Activated T-cell treated with anti-CD3 and anti-CD28 coated beads, Interleukin-2, amount 50 U/mL, for 4 hours (primary cell): Measurements from ENCODE around the gene PRKCE. TPM values are rescaled to one million over a fixed set of nuclear protein-coding genes. Genes with fewer than 3 reads are reported as not detected.

Experiments
- ATAC-seq, 2 donors: fragments of 200-7000 bp; cut with Tn5 transposase; one replicate each; pipeline ENCODE4 v1.10.0; 2021
- DNase-seq: peaks from one replicate; pipeline ENCODE4 v3.0.0-alpha.2; 2020
- H3K27me3 Mint-ChIP-seq: one replicate; pipeline ENCODE4 v1.8.0; 2021; ENCODE audit warnings: low read depth, mixed read lengths
- H3K36me3 Mint-ChIP-seq: one replicate; pipeline ENCODE4 v1.8.0; 2022; ENCODE audit warnings: mixed read lengths; ENCODE audit not compliant: insufficient read depth
- H3K4me1 Mint-ChIP-seq: one replicate; pipeline ENCODE4 v1.8.0; 2021; ENCODE audit warnings: low read depth, mixed read lengths
- H3K4me3 Mint-ChIP-seq: one replicate; pipeline ENCODE4 v1.8.0; 2021; ENCODE audit warnings: mild to moderate bottlenecking, moderate library complexity, mixed read lengths
- H3K9me3 Mint-ChIP-seq: one replicate; pipeline ENCODE4 v1.8.0; 2021; ENCODE audit warnings: mixed read lengths
- total RNA-seq, 3 donors: library from RNA; stranded (reverse); gene quantifications; one replicate each; pipeline ENCODE4 v1.2.1, GENCODE V29; 2021

Gene PRKCE
- total RNA-seq, 3 donors from 2014 or later = 9.1 to 9.5 (median 9.2) TPM

DNA sequence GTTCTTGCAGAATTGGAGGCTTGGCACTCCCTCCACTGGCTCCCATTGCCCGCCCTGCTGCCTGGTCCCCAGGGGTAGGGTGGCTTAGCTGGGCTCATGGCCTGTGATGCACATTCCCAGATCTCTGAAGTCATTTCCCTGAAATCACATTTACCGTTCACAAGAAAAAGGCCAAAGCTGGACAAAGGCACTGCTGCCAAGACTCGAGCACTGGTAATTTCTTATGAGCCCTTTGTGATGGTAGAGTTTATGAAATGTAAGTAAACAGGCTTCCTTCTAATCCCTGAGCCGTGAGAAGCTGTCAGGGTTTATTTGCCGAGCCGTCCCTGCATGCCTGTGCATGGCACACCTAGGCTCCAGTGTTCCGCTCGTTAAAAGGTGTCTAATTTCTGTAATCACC is 398.6 kb downstream of the PRKCE start:
- Mint-ChIP-seq H3K36me3 (peaks cover 17% of the 10 kb centered on the region), H3K4me1 (no peaks in the 10 kb centered on the region), H3K9me3 (no peaks in the 10 kb centered on the region), H3K4me3 (no peak overlapping the region), H3K27me3 (no peaks in the 10 kb centered on the region)
- no peak for ATAC-seq
- DNase-seq = no peak

DNA sequence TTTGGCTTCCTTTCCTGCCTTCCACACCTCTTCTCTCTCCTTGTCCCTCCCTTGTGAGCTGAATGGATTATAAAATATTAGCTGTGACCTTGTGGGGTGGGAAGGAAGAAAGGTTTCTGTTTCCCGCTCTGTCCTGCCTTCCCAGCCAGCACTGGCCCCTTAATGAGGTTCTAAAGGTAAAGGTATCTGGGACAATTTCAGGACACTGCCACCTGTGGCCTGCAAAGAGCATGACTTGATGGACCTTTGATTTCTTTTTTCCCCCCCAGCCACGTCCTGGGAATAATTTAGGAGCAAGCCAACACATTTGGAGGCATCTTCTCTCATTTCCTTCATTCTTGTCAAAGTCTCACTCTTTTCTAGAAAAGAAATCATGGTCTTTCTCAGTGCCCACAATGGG is 399.0 kb downstream of the PRKCE start:
- Mint-ChIP-seq H3K36me3 (peaks cover 16% of the 10 kb centered on the region), H3K4me1 (no peaks in the 10 kb centered on the region), H3K9me3 (no peaks in the 10 kb centered on the region), H3K4me3 (no peak overlapping the region), H3K27me3 (no peaks in the 10 kb centered on the region)
- no peak for ATAC-seq
- DNase-seq = no peak

DNA sequence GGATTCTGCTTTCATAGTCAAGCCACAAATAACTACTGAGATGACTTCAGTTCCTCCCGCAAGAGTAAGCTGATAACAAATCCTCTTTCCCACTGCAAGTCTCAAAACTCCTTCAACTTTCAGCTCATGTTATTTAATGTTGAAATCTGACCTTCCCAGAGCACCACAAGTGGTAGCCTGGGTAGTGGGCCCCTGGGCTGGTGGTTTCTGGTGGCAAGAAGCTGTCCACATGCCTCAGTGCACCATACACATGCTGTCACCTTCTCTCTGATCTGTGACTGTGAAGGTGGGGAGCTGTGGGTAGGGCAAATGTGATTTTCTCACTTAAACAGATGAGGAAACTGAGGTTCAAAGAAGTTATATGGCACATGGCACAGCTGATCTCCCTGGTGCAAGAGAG is 399.6 kb downstream of the PRKCE start:
- Mint-ChIP-seq H3K4me3 (no peak overlapping the region), H3K9me3 (no peaks in the 10 kb centered on the region), H3K36me3 (peaks cover 14% of the 10 kb centered on the region), H3K4me1 (no peaks in the 10 kb centered on the region), H3K27me3 (no peaks in the 10 kb centered on the region)
- DNase-seq = no peak
- ATAC-seq = no peak

DNA sequence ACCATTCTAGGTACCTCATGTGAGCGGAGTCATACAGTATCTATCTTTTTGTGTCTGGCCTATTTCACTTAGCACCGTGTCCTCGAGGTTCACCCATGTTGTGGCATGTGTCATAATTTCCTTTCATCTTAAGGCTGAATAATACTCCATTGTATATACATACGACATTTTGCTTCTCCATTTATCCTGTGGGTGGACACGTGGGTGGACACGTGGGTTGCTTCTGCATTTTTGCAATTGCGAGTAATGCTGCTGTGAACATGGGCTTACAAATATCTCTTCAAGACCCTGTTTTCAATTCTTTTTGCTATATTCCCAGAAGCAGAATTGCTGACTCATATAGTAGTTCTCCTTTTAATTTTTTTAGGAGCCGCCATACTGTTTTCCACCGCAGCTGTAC is 402.1 kb downstream of the PRKCE start:
- Mint-ChIP-seq H3K9me3 (no peaks in the 10 kb centered on the region), H3K27me3 (no peaks in the 10 kb centered on the region), H3K4me3 (no peak overlapping the region), H3K4me1 (no peaks in the 10 kb centered on the region), H3K36me3 (peaks cover 8% of the 10 kb centered on the region)
- DNase-seq (no peak), ATAC-seq (no peak)

DNA sequence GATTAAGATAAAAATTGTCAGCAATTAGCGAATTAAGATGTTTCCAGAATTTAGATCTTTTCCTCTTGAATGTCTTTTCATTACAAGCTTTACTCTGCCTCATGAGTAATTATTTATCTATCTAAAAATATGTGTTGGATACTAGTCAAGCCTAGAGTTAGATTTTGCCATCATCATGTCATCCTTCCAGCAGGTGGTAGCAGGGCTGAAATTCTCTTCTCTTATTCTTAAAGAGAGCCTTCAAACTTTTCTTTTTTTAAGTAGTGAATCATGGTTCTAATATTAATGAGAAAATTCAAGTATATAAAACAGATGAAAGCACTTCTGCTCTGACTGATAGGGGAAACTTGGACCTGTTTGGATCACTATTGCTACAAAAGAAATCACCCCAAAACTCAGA is 405.1 kb downstream of the PRKCE start:
- H3K36me3 Mint-ChIP-seq = peaks cover 8% of the 10 kb centered on the region
- no peaks in the 10 kb centered on the region for H3K27me3 Mint-ChIP-seq
- DNase-seq (no peak), ATAC-seq (no peak)
- no peaks in the 10 kb centered on the region for H3K9me3 Mint-ChIP-seq
- H3K4me3 Mint-ChIP-seq = no peak overlapping the region
- H3K4me1 Mint-ChIP-seq = no peaks in the 10 kb centered on the region

DNA sequence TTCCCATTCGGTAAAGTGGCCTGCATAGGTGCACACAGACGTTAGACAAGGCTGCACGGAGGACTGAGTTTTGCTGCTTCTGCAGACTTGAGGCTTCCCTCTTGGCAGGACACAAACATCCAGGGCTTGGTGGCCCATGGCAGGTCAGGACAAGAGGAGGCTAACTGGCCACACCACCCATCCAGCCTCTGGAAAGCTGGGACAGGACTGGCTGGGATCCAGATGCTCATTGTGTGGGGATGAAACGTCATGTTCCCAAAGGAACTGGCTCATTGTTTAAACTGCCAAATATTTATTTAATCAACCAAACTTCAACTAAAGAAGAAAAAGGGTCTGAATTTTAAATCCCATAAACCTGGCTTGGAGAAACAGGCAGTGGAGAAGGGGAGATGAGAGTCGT is 406.7 kb downstream of the PRKCE start:
- ATAC-seq (no peak), DNase-seq (no peak)
- Mint-ChIP-seq H3K27me3 (peaks cover 2% of the 10 kb centered on the region), H3K4me3 (no peak overlapping the region), H3K4me1 (peaks cover 2% of the 10 kb centered on the region), H3K36me3 (peaks cover 8% of the 10 kb centered on the region), H3K9me3 (no peaks in the 10 kb centered on the region)

DNA sequence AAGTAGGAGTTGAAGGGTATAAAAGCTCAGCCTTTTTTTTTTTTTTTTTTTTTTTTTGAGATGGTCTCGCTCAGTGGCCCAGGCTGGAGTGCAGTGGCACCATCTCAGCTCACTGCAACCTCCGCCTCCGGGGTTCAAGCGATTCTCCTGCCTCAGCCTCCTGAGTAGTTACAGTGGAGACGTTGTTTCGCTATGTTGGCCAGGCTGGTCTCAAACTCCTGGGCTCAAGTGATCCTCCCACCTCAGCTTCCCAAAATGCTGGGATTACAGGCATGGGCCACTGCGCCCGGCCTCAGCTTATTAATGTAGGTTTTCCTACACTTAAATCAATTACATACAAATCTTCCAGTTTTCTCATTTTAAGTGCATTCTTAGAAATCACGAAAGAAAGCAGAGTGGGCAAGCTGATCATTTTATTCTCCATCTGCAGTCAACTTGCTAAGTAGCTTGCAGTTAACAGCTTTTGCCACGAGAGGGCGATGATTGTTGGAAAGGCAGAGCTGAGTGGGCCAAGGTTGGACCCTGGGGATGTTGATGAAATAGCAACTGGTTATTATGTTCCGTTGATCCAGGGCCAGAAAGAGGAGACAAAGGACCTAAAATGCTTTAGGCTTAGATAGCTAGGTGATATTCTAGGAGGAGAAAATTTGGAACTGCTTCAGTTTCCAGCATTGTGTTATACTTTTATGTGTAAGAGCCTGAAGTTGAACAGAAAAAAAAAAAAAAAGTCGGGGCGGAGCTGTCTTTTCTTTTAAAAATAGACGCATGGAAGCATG is 411.4 kb downstream of the PRKCE start:
- Mint-ChIP-seq H3K4me3 (no peak overlapping the region), H3K36me3 (peaks cover 2% of the 10 kb centered on the region), H3K27me3 (peaks cover 3% of the 10 kb centered on the region), H3K4me1 (peaks cover 12% of the 10 kb centered on the region), H3K9me3 (no peaks in the 10 kb centered on the region)
- ATAC-seq = peak in 1 of 2 donors; percentile 48
- peak; percentile 63 for DNase-seq

DNA sequence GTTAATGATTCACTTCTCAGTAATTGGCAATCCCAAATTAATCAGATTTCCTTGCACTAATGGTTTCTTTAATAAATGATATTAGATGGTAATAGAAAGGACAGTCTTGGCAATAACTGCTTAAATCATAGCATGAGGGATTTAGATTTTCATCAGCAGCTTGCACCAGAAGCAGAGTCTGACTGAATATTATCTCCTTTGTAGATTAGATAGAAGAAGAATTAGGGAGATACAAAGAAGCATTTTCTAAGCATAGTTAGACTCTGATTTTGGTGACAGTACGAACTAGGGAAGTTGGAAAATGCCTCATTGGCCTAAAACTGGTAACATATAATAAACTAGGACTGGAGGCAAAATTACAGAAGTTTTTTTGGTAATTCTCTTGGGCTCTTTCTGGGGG is 412.9 kb downstream of the PRKCE start:
- H3K4me1 Mint-ChIP-seq = peaks cover 13% of the 10 kb centered on the region
- no peak overlapping the region for H3K4me3 Mint-ChIP-seq
- peaks cover 3% of the 10 kb centered on the region for H3K27me3 Mint-ChIP-seq
- DNase-seq (no peak), ATAC-seq (no peak)
- peaks cover 2% of the 10 kb centered on the region for H3K36me3 Mint-ChIP-seq
- no peaks in the 10 kb centered on the region for H3K9me3 Mint-ChIP-seq

DNA sequence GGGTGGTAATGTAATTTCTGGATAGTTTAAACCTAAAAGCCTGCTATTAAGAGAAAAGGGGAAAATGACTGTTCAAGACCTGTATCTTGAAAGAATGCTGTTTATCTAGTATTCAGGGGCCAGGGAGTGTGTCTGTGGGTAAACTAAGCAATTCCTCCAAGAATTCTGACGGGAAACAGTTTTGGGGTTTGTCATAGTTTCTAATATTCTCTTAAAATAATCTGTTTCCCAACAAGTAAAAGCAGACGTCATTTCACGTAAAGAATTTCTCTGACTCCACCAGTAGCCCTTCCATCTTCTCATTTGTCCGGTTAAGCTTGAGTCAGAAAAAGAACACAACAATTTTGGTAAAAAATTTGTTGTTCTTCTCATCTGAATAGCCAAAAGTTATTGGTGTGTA is 413.7 kb downstream of the PRKCE start:
- DNase-seq (no peak), ATAC-seq (no peak)
- Mint-ChIP-seq H3K4me3 (no peak overlapping the region), H3K9me3 (no peaks in the 10 kb centered on the region), H3K36me3 (peaks cover 2% of the 10 kb centered on the region), H3K4me1 (peaks cover 13% of the 10 kb centered on the region), H3K27me3 (peaks cover 3% of the 10 kb centered on the region)

DNA sequence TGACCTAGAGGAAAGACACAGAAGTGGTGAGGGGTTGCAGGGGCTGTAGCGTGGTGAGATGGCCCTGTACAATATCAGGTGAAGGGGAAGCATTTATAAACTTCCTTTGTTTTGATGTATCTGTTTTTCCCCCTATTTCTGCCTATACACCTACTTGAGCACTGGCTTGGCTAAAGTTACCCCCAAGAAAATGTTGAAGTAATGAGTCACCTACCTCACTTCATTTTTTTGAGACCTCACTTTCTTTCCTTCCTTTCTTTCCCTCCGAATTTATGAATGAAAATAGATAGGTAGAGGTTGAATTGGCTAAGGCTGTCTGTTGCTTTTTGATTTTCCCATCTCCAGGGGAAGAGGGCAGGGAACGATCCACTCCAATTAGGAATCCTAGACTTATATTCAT is 414.6 kb downstream of the PRKCE start:
- DNase-seq (no peak), ATAC-seq (no peak)
- Mint-ChIP-seq H3K27me3 (peaks cover 3% of the 10 kb centered on the region), H3K4me1 (peaks cover 13% of the 10 kb centered on the region), H3K9me3 (no peaks in the 10 kb centered on the region), H3K4me3 (no peak overlapping the region), H3K36me3 (peaks cover 2% of the 10 kb centered on the region)

DNA sequence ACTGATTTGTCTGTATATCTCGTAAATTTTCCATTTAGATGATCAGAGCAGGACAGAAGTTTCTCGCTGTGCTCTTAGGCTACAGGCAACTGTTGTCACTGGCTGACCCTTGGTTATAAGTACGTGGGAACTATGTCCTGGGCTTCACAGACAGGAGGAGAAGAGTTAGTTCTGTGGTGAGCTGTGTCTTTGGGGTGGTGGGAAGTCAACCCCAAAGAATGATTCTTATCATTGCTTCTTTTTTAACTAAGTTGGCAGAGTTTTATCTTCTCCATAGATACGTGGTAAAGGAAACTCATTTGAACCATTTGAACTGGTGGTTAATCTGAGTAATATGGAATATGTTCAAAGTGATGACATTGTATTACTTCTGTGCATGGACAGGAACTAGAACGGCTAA is 415.1 kb downstream of the PRKCE start:
- Mint-ChIP-seq H3K36me3 (peaks cover 2% of the 10 kb centered on the region), H3K4me1 (peaks cover 13% of the 10 kb centered on the region), H3K9me3 (no peaks in the 10 kb centered on the region), H3K4me3 (no peak overlapping the region), H3K27me3 (peaks cover 3% of the 10 kb centered on the region)
- DNase-seq = no peak
- ATAC-seq = no peak

DNA sequence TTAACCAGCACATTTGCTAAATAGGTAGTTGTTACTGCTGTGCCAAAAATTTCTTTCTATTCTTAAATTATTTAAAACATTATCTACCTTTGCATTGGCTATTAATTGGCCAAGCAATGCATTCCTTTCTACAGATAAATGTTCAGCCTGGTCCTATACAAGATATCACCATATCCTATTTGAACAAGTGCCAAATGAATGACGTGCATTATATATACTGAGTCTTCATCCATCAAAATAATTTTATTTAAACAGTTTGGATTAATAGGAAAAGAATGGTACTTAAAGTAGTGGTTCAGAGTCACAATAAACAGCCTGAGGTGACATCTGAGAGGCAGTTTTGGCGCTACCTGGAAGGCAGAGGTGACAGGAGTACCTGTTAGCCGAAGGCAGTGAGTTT is 415.6 kb downstream of the PRKCE start:
- Mint-ChIP-seq H3K4me3 (no peak overlapping the region), H3K36me3 (peaks cover 2% of the 10 kb centered on the region), H3K4me1 (peaks cover 13% of the 10 kb centered on the region), H3K9me3 (no peaks in the 10 kb centered on the region), H3K27me3 (peaks cover 3% of the 10 kb centered on the region)
- DNase-seq (no peak), ATAC-seq (no peak)

DNA sequence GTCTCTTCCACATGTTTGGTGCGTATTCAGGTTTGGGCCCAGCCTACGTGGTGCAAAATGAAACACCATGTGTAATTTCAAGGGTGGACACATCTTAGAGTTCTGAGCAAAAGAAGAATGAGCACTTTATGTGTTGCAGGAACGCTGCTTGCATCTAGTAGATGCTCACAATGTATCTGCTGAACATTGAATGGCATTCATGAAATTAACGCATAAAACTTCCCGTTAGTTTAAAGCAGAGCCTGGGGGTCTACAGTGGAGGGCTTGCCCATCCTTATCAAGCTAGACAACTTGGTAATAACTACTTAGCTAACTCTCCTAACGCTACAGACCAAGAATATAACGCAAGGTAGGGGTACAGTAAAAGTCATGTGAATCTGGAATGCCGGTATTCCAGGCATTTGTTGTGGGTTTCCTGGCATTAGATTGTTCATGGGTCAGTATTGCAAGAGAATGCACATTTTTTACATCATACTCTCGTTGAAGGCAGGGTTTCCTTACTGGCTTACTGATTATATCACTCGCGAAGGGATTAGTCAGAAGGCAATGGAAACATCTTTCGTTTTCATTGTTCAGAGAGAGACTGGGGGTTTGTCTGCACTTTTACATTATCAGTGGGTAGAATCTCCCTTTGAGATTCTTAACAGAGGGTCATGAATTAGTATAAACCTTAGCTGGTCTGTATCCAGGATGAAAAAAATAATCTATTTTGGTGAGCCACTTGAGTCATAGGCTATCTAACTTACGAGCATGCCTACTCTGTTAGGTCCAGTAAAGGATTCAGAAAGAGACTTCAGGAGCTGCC is 416.2 kb downstream of the PRKCE start:
- peaks cover 13% of the 10 kb centered on the region for H3K4me1 Mint-ChIP-seq
- H3K27me3 Mint-ChIP-seq = peaks cover 3% of the 10 kb centered on the region
- peak; percentile 67 to 82 for ATAC-seq
- no peak overlapping the region for H3K4me3 Mint-ChIP-seq
- peaks cover 2% of the 10 kb centered on the region for H3K36me3 Mint-ChIP-seq
- H3K9me3 Mint-ChIP-seq = no peaks in the 10 kb centered on the region
- no peak for DNase-seq

DNA sequence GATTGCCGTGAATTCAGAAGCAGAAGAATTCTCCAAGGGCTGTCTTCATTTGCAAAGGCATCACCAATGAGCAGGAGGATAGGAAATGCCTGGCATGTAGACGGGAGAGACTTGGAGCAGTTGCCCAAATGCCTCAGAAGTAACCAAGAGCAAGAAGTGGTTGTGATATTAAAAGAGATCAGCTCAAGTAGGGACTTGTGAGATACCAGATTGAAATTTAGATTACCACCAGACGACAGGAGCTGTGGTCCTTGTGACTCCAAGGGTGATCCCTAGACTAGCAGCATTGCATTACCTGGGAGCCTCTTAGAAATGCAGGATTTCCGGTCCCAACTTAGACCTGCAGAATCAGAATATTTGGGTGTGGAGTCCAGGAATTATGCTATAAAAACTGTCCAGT is 417.2 kb downstream of the PRKCE start:
- no peaks in the 10 kb centered on the region for H3K27me3 Mint-ChIP-seq
- H3K4me1 Mint-ChIP-seq = peaks cover 11% of the 10 kb centered on the region
- DNase-seq = no peak
- ATAC-seq = no peak
- peaks cover 4% of the 10 kb centered on the region for H3K36me3 Mint-ChIP-seq
- no peak overlapping the region for H3K4me3 Mint-ChIP-seq
- no peaks in the 10 kb centered on the region for H3K9me3 Mint-ChIP-seq

DNA sequence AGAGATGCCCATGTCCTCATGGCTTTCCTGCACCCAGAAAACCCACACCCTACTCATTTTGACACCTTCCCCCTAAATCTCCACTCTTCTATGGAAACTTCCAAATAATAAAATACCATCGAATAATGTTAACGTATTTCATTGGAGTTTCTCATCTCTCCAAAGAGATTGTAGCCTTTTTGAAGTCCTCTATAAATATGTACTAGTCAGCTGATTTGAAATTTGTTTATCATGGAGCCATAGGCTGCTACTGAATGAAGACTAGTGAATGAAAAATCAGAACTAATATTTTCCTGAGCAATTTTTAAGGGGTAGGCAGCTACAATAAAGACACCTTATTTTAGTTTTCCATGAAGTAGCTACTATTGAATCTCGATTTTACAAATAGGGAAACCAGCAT is 419.6 kb downstream of the PRKCE start:
- Mint-ChIP-seq H3K36me3 (peaks cover 4% of the 10 kb centered on the region), H3K9me3 (no peaks in the 10 kb centered on the region), H3K4me1 (peaks cover 11% of the 10 kb centered on the region), H3K4me3 (no peak overlapping the region), H3K27me3 (no peaks in the 10 kb centered on the region)
- no peak for DNase-seq
- no peak for ATAC-seq
